GM21390 (cell line): ENCODE measurements around the gene TNFRSF9.
A peak's percentile ranks its signal among the peaks of the same experiment; 100 is the strongest.
"Not testable (repeated sequence)": the region's sequence is repeated elsewhere in the genome, so short reads cannot be mapped to it uniquely, and the experiment has no call there.

Source experiments
- ATAC-seq: cut with Tn5 transposase; IDR thresholded peaks from one replicate; pipeline ENCODE4 v1.9.1; 2021; ENCODE audit not compliant: unreplicated experiment

Gene TNFRSF9

DNA sequence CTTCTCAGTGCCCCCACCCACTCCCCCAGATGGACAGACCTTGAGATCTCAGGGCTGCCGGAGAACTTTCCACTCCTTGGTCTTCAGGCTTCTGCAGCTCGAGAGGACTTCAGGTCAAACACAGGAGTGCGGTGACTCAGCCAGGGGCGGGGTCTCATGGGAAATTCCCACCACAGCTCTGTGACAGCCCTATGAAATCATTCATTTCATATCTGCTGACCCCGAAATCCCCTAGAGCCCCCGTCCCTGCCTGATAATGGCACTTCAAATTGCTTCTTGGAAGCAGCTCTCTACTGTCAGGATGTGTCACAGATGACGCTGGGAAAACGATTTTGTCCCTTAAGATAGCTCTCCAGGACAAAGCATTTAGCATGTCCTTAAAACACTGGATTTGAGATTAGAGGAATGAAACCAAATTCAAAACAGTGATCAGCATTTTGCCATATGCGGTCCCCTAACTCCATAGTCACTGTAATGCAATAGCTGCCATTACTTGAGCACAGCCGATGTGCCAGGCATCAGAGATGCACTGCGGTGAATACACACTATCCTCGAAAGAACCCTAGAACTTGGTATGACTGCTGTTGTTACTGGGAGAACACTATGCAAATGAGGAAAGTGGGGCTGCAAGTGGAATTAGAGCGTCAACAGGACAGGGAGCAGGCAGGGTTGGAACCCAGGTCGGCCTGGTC is at the start of gene TNFRSF9:
Gene TNFRSF9 (minus strand): TSS at position 95 of the 692 bp plus-strand sequence. CDS start 845 bp downstream, outside the sequence.
- ATAC-seq, result no peak

DNA sequence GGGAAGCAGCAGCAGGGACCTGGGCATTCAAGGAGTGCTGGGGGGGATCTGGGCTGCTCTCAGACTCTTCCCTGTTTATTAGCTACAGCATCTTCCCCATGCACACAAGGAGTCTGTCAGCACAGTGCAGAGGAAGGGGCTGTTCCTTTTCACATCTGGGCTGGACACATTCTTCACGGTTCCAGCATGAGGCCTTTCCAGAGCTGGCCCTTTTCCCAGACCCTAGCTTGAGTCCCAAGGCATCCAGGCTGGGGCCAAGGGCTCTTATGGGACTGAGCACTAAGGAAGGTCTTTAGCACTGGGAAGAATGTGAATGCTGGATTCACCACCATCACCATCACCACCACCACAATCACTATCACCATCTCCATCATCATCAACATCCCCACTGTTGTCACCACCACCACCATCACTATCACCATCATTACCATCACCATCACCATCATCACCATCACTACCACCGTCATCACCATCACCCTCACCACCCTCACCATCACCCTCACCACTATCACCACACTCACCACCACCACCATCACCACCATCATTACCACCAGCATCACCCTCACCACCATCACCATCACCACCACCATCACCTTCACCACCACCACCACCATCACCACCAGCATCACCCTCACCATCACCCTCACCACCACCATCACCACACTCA is 49.3 kb upstream of the TNFRSF9 start:
- ATAC-seq, result no peak

DNA sequence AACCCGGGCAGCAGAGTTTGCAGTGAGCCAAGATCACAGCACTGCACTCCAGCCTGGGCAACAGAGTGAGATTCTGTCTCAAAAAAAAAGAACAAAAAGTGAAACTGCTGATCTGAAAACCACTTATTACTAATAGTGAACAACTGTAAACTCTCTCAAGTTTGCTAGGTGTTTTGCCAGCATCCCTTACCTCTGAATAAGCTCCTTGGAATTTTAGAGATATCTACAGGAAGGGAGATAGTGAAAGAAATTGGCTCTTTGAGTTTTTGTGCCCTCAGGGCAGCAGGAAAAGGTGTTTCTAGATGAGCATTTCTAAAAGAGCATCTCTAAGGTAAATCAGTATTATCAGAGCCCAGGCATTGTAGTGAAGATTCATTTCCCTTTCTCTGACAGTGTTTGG is 47.9 kb upstream of the TNFRSF9 start:
- no peak for ATAC-seq

DNA sequence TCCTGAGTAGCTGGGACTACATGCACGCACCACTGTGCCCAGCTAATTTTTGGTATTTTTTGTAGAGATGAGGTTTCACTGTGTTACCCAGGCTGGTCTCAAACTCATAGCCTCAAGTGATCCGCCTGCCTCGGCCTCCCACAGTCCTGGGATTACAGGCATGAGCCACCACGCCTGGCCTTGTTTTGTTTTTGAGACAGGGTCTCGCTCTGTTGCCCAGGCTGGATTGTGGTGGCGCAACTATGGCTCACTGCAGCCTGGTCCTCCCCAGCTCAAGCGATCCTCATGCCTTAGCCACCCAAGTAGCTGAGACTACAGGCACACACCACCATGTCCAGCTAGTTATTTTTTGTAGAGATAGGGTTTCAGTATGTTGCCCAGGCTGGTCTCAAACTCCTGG is 46.9 kb upstream of the TNFRSF9 start:
- no peak for ATAC-seq

DNA sequence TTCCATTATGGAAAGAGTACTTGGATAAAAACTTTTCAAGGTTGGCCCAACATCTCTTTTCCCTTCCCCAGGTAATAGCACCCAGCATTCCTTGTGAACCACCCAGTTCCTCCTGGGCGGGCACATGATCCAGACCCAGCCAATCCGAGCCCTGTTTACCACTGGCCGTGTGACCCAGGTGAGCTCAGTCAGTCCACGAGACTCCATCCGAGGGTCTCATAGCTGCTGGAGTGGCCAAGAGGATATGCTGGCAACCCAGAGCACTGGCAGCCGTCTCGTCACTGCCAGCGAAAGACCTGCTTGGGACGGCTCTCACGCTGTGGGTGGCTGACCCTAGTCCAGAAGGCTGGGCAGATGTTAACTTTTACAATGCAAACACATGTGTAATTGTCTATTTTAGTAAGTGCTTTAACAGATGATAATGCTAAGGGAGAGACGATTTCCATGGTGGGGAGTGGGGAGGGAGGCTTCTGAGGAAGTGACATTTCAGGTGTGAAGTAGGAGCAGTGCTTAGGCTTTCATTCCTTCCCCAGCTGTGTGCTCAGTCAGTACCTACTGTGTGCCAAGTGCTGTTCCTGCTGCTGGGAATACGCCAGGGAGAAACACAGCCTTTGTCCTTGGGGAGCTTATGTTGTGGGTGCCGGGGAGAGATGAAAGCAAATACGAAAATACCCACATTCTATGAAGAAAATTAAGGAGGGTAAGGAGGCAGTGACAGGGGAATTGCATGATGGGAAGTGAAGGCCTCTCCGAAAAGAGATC is 45.4 kb upstream of the TNFRSF9 start:
- no peak for ATAC-seq

DNA sequence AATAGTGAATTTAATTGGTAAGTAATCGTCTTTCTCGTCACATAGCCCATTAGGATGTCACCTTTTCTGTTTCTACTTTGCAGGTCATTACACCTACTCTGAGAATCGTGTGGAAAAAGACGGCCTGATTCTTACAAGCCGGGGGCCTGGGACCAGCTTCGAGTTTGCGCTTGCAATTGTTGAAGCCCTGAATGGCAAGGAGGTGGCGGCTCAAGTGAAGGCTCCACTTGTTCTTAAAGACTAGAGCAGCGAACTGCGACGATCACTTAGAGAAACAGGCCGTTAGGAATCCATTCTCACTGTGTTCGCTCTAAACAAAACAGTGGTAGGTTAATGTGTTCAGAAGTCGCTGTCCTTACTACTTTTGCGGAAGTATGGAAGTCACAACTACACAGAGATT is 44.2 kb upstream of the TNFRSF9 start:
- no peak for ATAC-seq

DNA sequence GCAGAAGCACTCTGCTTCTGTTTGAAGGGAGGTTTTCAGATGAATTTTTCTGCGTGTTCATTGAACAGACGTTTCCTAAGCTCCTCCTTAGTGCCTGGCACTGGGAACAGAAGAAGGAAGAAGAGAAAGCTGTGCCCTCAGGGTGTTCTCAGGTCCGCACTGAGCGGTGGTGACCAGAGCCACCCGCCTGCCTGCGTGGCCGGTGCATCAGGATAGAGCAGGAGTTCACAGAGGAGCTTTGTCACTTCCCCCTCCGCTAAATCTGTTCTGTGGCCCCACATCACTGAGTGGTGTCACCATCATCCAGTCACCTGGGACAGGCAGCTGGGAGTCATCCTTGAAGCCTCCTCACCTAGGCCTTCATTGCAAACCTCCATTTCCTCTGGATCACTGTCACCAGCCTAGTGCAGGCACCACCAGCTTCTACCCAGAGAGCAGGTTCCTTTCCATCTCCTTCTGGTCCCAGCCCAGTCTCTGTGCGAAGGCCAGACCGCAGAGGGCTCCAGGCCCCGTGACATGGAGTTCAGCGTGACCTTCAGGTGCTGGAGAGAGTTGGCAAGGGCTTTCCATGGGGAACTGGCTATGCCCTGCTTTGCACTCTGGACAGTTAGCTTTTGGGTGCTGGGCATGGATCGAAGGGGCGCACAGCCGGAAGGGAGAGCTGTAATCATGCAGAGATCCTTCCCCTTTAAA is 42.6 kb upstream of the TNFRSF9 start:
- no peak for ATAC-seq

DNA sequence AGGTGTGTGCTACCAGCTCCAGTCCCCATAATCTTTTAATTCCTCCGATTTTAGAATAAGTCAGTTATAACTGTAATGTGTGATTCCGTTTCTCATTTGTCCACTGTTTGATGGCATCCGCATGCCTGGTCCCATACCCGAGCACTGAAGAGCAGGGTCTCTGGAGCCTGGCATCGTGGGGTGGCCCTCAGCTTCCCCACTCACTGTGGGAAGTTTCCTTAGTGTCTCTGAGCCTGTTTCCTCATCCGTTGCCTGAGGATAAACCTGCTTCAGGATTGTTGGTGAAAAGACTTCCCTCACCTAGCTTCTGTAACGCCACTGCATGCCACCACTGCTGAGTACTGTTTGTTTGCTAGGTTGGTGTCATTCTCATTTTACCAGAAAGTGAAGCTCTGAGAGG is 40.3 kb upstream of the TNFRSF9 start:
- no peak for ATAC-seq

DNA sequence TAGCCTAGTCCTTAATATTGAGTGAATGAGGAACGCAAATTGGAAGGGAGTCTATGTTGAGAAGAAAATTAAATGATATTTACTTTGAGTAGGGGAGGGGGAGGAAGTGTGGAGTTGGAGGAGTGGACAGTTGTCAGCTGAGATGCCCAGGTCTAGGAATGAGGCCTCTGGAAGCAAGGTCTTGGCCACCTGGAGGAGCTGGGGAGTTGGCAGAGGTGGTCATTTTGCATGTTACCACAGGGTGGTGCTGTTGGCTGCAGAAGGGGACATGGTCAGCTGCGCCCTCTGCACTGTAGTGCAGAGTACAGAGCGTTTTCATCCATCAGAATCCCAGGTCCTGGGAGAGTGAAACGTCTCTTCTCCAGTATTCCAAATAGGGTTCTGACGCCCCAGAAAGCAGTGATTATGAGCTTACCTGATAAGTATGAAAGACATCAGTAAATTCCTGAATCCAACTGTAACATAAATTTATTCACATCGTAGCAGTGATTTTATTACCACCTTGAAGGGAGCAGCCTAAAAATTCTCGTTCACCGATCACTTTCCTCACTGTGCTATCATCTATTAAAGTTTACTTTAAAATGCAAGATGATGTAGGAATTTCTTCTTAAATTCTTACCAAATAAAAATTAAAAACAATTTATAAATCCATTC is 34.7 kb upstream of the TNFRSF9 start:
- ATAC-seq, result no peak

DNA sequence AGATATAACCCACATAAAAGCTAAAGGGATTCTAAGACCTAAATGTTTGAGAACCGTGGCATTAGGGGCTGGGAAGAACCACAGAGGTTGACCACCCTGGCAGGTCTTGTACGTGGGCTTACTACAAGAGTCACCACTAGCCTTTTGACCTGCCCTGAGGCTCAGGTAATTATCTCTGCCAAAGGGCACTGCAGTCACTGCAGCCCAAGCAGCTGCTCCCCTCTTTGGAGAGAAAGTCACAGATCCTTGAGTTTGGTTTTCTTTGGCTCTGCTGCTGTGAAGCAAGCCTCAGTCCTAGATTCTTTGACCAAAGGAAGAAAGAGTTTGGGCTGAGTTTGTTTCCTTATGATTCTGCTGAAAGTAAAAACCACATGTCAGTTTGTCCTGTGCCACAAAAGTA is 32.4 kb upstream of the TNFRSF9 start:
- no peak for ATAC-seq

DNA sequence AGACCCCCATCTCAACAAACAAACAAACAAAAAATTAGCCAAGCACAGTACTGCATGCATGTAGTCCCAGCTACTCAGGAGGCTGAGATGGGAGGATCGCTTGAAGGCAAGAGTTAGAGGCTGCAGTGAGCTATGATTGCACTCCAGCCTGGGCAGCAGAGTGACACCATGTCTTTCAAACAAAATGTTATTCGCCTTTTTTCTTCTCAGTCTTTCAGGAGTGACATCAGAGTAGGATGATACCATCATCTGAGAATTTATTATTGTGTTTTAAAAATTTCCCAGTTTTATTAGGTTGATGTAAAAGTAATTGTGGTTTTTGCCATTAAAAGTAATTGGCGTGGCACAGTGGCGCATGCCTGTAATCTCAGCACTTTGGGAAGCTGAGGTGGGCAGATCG is 31.6 kb upstream of the TNFRSF9 start:
- ATAC-seq, result no peak

DNA sequence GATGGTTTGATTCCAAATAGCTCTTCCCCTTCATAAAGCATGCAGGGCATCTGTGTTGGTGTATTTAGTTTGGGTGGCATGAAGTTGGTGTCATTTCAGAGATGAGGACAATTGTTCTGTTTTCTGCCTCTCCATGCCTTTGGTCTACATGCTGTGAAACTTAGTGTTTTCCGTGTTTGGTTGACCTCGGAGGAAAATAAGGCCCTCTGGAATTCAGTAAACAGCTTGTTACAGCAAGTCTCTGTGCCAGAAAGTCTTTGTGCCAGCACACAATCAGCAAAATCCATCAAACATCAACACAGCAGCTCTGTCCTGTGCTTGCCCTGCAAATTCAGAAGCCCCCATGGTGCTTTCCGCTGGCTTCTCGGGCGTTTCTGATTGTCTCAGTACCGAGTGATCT is 30.4 kb upstream of the TNFRSF9 start:
- no peak for ATAC-seq

DNA sequence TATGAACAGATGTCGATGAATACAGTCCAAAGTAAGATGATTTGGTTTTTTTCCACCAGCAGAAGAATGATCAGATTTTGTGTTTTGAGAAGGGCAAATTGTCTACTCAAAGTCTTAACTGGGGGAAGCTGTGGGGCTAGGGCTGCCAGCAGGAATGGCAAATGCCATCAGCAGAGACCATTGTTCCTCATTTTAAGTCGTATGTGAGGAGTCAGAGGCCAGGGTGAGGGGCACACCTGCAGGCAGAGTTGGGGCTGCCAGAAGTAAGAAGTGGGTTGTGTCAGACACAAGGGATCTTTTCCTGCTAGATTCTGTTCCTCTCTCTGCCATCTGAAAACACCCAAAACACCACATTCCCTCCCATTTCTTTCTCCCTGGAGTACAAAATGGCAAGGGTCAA is 29.6 kb upstream of the TNFRSF9 start:
- ATAC-seq, result no peak

DNA sequence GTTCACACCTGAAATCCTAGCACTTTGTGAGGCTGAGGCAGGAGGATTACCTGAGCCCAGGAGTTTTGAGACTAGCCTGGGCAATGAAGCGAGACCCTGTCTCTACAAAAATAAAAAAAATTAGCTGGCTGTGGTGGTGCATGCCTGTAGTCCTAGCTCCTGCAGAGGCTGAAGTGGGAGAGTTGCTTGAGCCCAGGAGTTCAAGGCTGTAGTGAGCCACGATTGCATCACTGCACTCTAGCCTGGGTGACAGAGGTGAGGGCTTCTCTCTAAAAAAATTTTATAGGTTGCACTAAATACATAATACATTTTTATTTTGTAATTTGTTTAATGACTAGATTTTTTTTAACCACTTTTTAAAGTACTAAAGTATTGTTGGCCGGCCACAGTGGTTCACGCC is 27.0 kb upstream of the TNFRSF9 start:
- no peak for ATAC-seq

DNA sequence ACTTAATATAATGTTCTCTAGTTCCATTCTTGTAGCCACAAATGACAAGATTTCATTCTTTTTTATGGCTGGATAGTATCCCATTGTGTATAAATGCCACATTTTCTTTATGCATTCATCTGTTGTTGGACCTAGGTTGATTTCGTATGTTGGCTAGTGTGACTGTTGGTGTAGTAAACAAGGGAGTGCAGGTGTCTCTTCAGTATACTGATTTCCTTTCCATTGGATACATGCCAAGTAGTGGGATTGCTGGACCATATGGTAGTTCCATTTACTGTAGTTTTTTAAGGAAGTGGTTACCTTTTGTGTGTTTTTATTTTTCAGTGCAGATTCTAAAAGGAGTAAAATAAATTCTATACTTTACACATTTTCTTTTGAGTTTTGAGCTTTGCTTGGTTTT is 26.6 kb upstream of the TNFRSF9 start:
- no peak for ATAC-seq

DNA sequence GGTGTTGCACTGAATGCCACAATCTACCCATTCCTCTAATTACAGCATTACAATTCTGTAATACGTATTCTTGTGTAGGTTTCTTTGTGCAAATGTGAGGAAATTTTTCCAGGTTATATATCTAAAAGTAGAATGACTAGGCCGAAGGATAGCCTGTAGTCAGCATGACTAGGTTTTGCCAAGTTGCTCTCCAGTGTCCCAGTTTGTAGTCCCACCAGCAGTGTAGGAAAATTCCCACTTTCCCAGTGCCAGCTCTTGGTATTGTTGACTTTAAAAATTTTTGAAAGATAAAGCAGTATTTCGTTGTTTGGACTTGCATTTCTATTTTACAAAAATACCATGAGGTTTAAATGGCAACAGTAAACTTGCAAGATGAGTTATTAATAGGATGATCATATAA is 23.8 kb upstream of the TNFRSF9 start:
- ATAC-seq, result no peak

DNA sequence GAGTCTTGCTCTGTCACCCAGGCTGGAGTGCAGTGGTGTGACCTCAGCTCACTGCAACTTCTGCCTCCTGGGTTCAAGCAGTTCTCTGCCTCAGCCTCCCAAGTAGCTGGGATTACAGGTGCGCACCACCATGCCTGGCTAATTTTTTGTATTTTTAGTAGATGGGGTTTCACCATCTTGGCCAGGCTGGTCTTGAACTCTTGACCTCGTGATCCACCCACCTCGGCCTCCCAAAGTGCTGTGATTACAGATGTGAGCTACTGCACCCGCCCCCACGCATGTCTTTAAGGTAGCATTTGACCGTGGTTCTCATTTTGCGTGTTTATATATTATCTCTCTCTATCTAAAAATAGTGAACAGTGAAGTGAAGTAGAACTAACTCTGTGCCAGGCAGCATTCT is 23.2 kb upstream of the TNFRSF9 start:
- not testable (repeated sequence) for ATAC-seq

DNA sequence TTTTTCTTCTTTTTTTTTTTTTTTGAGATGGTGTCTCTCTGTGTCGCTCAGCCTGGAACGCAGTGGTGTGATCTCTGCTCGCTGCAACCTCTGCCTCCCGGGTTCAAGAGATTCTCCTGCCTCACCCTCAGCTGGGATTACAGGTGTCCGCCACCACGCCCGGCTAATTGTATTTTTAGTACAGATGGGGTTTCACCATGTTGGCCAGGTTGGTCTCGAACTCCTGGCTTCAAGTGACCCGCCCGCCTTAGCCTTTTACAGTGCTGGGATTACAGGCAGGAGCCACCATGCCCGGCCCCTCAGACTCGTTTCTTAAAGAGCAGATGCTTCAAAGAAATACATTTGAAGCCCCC is 22.7 kb upstream of the TNFRSF9 start:
- ATAC-seq, result not testable (repeated sequence)

DNA sequence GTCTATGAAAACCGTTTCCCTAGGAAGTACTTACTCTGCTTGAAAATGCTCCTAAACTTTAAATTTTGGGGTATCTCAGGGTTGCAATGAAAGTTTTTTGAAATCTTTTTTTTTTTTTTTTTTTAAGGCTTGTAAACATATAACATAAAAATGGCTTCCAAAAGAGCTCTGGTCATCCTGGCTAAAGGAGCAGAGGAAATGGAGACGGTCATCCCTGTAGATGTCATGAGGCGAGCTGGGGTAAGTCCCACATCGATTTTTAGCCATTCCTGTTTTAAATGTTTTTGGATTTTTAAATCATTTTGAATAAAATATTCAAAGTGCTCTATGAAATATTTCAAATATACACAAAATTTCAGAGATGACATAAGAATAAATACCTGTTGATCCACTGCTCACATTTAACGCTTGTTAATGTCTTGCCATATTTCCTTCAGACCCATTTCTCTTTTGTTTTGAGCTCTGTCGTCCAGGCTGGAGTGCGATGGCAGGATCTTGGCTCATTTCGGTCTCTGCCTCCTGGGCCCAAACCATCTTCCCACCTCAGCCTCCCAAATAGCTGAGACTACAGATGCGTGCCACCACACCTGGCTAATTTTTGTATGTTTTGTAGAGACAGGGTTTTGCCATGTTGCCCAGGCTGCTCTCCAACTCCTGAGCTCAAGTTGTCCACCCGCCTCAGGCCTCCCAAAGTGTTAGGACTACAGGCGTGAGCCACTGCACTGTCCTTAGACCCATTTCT is 22.2 kb upstream of the TNFRSF9 start:
- ATAC-seq, result no peak

DNA sequence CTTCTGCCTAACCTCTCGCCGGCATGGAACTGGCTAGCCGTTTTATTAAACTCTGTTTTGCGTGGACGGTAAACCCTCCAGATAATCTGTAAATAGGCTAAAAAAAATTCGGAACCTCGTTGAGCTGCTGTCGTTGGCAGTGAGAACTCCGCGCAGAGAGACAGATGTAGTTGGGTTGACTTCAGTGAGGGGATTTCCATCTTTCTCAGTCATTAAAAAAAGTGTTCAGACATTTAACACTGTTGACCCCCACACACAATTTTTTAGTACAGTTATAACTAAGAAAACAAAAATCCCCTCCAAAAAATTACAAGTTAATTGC is 21.3 kb upstream of the TNFRSF9 start:
- ATAC-seq, result peak; percentile 9
